GM18951 (cell line): ENCODE results near the gene SLC39A11.

Experiments used
- POLR2A ChIP-seq: IDR thresholded peaks from 4 replicates; pipeline ENCODE4 v1.6.1; 2011; ENCODE audit warnings: mild to moderate bottlenecking; ENCODE audit not compliant: insufficient read length, insufficient read depth; ENCODE audit errors: extremely low read depth
- in situ Hi-C: fragments of 300-500 bp; cut with MboI; formaldehyde crosslinking; loops from one replicate; pipeline ENCODE4 v1.12.0; 2022; ENCODE audit warnings: low sequenced_read_pairs, mixed read lengths, inconsistent platforms; ENCODE audit not compliant: unreplicated experiment

SLC39A11 gene

DNA sequence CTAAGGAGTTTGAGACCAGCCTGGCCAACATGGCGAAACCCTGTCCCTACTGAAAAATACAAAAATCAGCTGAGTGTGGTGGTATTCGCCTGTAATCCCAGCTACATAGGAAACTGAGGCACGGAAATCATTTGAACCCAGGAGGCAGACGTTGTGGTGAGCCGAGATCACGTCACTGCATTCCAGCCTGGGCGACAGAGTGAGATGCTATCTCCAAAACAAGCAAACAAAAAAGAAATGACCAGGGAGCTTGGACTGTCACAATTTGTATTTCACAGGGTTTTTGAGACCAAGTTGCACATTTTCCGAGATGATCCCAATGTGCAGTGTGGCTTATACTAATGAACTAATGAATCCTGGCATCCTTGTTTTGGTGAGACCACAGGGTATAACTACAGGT is 156.5 kb downstream of the SLC39A11 start:
- TF ChIP-seq POLR2A = no peak

GRCh38 chr17:72934927-72935326 is 157.6 kb downstream of the SLC39A11 start:
- TF ChIP-seq POLR2A = no peak
- in situ Hi-C loops = no loop called here

More for the DNA sequence above, 156.5 kb downstream of the SLC39A11 start:
- in situ Hi-C loops = no loop called here

- in situ Hi-C loops = no loop called here
- TF ChIP-seq POLR2A = no peak
These were observed 160.9 kb downstream of the SLC39A11 start for GRCh38 chr17:72931635-72932034.

GRCh38 chr17:72931163-72931562 is 161.3 kb downstream of the SLC39A11 start:
- no peak for TF ChIP-seq POLR2A
- in situ Hi-C loops = no loop called here

GRCh38 chr17:72930031-72930430 is 162.5 kb downstream of the SLC39A11 start:
- no peak for TF ChIP-seq POLR2A
- in situ Hi-C loops = no loop called here

DNA sequence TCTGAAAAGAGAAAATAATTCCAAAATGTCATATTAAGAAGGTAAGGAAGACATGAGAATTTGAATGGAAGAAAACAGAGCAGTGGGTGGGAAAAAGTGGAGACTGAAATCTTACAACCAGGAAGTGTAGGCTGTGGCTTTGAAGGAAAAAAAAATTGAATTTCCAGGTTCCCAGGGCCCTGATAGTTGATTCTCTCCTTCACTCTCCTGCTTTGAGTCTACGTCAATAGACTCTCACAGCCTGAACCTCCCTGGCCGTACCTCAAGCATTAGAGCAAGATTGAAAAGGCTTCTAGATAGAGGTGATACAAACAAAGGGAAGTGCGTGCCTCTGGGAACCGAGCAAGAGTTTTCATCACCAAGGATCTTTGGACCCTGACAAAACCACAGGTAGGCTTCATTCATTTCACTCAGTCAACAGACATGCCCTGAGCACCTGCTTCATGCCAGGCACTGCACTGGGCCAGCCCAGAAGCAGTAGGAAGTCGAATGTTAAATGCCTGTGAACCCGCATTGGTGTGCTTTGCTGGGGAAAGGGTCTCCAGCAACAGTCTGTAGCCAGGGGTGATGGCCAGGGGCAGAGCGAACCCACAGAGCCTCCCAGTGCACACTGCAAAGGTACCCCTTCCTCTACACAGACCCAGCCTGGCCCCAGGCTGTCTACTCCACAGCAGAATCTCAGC is 163.9 kb downstream of the SLC39A11 start:
- in situ Hi-C loops = no loop called here
- TF ChIP-seq POLR2A = no peak

- TF ChIP-seq POLR2A = no peak
- in situ Hi-C loops = no loop called here
These were observed 164.7 kb downstream of the SLC39A11 start for GRCh38 chr17:72927760-72928159.

- TF ChIP-seq POLR2A = no peak
- in situ Hi-C loops = no loop called here
These were observed 165.3 kb downstream of the SLC39A11 start for GRCh38 chr17:72927146-72927545.

GRCh38 chr17:72926171-72926570 is 166.3 kb downstream of the SLC39A11 start:
- in situ Hi-C loops = no loop called here

DNA sequence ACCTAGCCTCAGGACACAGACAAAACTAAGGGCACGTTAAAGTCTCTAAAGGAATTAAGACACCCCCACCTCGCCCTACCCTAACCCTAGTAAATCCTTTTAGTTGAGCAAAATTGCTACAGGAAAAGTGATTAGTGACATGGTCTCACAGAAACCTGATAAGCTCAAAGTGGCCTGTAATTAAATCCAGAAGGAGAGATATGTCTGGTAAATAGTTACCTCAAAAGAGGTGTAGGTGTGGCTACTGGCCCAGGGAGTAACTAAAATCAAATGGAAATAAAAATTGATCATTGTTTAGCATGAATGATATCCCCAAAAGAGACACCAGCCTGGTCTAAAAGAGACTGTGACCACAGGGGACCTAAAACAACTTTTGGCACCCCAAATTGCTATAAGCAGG is 168.3 kb downstream of the SLC39A11 start:
- in situ Hi-C loops = no loop called here
- no peak for TF ChIP-seq POLR2A

More at GRCh38 chr17:72926171-72926570, 166.3 kb downstream of the SLC39A11 start:
- TF ChIP-seq POLR2A = no peak

DNA sequence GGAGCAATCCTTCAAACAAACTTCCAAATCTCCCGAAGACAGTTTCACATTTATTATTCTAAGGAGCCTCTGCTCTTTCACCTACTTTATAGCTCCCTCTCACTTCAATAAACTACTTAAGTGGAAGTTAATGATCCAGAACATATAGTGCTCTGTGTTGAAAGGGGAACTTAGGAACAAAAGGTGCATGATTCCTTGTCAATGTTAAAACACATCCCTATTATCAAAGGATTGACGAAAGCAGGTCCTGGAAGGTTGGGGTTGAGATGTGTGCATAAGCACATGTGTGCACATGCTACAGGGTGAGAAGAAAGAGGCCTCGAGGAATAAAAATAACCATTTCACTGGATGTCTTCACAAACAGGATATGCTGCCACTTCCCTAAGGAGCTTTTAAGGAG is 170.3 kb downstream of the SLC39A11 start:
- no peak for TF ChIP-seq POLR2A
- in situ Hi-C loops = no loop called here

- no peak for TF ChIP-seq POLR2A
These were observed 171.0 kb downstream of the SLC39A11 start for GRCh38 chr17:72921347-72922054.

GRCh38 chr17:72920513-72920912 is 172.0 kb downstream of the SLC39A11 start:
- in situ Hi-C loops = no loop called here
- TF ChIP-seq POLR2A = no peak

More at GRCh38 chr17:72921347-72922054, 171.0 kb downstream of the SLC39A11 start:
- in situ Hi-C loops = no loop called here

- in situ Hi-C loops = no loop called here
- TF ChIP-seq POLR2A = no peak
These were observed 175.5 kb downstream of the SLC39A11 start for GRCh38 chr17:72916991-72917390.
